HFF-Myc (cell line): ENCODE data around the gene USP24.

Source experiments
- DNase-seq: peaks from one replicate; pipeline ENCODE4 v3.0.0-alpha.2; 2011; ENCODE audit warnings: low read depth; ENCODE audit errors: extremely low read depth
- H3K4me3 ChIP-seq: replicated peaks from 2 replicates; pipeline ENCODE4 v1.5.1; 2011; ENCODE audit warnings: low read depth, mild to moderate bottlenecking, control low read depth, low read length
- TF ChIP-seq, protein P1 (sequence below): IDR thresholded peaks from 2 replicates; pipeline ENCODE4 v1.5.1; 2012; ENCODE audit warnings: mild to moderate bottlenecking, low read depth, low read length, control low read depth; ENCODE audit errors: missing control alignments

Gene USP24

DNA sequence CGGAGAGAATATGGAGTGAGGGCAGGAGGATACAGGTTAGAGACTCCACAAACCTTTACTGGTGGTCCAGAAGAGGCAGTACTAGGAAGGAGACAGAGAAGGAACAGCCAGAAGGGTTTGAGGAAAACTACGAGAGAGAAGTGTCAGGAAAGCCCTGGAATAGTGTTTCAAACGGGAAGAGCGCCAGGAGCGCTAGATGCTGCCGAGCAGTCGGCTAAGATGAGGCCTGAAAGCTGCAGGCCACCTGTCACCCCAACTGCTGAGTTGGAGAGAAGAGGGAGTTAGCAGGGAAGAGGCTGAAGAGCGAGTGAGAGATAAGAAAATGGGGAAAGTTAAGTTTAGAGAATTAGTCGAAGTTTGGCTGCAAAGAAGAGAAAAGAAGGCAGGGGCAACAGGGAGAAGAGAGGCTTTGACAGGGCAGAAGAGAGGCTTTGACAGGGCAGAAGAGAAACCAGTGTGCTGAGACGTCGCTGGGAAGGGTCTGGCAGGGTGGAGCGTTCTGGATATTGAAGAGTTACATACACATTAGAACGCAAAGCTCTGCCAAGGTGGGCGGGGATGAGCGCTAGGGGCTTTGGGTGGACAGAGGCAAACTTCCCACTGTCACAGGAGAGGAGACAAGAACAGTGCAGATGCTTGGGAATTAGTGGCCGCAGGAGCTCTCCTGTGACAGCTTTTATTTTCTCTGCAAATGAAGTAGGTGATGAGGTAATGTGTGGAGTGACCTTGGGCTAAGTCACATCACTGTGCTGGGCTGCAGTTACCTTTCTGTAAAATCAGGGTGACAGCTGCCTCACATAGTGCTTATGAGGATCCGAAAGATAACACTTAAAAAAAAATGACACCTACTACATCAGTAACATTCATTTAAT lies 144.6 kb downstream of the USP24 start:
- no peak for DNase-seq
- no peak overlapping the region for H3K4me3 ChIP-seq
- TF ChIP-seq, protein P1, sequence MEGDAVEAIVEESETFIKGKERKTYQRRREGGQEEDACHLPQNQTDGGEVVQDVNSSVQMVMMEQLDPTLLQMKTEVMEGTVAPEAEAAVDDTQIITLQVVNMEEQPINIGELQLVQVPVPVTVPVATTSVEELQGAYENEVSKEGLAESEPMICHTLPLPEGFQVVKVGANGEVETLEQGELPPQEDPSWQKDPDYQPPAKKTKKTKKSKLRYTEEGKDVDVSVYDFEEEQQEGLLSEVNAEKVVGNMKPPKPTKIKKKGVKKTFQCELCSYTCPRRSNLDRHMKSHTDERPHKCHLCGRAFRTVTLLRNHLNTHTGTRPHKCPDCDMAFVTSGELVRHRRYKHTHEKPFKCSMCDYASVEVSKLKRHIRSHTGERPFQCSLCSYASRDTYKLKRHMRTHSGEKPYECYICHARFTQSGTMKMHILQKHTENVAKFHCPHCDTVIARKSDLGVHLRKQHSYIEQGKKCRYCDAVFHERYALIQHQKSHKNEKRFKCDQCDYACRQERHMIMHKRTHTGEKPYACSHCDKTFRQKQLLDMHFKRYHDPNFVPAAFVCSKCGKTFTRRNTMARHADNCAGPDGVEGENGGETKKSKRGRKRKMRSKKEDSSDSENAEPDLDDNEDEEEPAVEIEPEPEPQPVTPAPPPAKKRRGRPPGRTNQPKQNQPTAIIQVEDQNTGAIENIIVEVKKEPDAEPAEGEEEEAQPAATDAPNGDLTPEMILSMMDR: no peak

DNA sequence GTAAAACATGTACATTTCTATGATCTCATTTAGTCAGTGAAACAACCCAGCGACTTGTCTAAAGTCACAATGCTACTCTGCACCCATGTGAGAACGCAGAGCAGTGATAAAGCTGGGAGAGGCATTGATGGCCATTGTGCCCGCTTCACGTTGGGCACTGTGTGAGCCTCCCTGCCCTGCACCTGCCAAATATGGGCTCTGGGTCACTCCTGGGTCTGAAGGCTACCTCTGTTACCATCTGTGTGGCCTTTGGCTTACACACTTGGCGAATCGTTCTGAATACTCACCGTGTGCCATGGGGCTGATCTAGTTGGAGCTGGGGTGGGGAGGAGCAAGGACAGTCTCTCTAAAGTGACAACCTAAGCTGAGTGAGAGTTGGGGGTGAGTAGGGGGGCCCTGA lies 145.9 kb downstream of the USP24 start:
- no peak for DNase-seq
- TF ChIP-seq, protein P1: no peak
- H3K4me3 ChIP-seq: no peak overlapping the region

DNA sequence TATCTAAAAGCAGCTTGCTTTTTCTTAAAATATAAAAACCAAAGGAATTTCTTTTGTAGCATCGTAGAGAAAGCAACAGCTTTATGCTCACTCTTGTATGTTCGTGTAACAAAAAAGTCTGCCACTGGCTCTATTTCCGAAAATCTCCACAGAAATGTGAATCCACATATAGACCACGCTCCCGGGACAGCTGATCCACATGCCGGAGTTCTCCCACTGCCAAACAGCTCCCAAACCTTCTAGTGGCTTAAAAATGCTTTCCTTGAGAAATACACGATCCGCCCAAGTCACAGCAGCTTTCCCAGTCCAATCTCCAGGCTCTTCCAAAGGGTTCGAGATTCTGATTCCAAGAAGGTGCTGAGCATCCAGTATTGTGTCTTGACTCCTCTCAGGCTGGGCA lies 146.5 kb downstream of the USP24 start:
- TF ChIP-seq, protein P1: no peak
- no peak overlapping the region for H3K4me3 ChIP-seq
- DNase-seq: no peak

DNA sequence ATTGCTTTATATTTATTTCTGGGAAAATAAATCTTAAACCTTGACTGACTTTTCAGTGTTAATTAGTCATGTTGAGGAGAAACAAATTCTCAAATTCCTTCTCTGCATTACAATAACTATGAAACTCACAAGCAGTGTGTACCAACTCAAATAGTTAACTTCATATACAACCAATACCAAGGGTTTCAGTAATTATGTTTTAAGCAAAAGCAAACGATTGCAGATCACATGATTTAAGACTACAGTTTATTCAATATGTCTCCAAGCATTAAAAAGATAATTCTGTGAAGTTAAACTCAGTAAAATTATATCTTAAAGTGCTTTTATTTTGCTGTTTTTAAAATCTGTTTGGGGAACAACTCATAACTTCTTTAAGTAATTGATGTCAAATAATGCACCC lies 147.2 kb downstream of the USP24 start:
- DNase-seq: no peak
- H3K4me3 ChIP-seq: no peak overlapping the region
- TF ChIP-seq, protein P1: no peak

DNA sequence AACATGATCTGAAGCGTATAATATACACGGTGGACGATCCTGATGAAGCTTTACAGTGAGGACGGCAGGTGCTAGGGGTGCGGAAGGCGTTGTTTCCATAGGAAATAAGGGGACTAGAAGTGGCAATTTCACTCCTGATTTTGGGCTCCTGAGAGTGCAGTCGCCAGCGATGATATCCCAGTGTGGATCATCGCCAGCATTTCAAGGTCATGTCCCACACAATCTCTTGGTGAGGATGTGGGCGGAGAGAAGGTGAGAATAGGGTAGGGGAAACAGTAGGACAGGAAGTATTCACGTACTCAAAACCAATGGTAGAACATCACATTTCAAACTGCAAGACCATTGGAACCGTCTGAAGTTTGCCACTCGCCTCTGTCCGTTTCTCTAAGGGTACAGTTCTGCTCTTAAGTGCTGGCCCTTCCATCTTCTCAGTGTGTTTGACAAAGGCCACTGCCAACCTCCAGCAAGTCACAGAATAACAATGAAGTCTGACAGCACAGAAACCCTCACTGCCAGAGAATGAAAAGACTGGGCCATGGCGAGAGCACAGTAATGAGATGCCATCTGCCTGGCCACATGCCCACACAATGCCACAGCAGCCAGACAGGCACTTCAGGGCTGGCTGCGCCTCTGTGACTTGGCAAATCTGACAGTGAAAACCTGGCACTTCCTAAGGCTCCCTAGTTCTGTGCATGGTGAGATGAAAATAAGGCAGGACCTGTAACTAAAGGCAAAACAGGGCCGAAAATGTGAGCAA lies 148.0 kb downstream of the USP24 start:
- TF ChIP-seq, protein P1: no peak
- no peak for DNase-seq
- H3K4me3 ChIP-seq: no peak overlapping the region

DNA sequence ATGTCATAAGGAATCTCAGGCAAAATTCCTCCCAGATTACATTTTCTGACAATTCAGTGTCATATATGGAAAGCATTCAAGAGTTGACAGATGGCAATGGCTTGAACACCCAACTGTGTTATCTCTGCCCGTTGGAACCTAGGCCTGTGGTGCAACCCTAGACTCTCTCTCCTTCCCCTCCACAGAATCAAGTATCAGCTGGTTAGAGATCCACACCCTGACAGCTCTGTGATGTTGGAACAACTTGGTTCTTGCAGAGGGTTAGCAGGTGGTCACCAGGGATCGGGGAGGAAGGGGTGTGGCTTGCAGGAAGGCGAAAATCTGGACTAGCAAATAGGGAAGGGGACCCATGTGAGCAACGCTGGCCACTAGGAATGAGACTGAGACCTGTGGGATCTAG lies 149.5 kb downstream of the USP24 start:
- no peak overlapping the region for H3K4me3 ChIP-seq
- TF ChIP-seq, protein P1: no peak
- DNase-seq: no peak
